GM18502 (cell line): Measurements from ENCODE around the gene GRIK1.
"Not testable (repeated sequence)": the region's sequence is repeated elsewhere in the genome, so short reads cannot be mapped to it uniquely, and the experiment has no call there.

ENCODE experiments used
- ATAC-seq: cut with Tn5 transposase; IDR thresholded peaks from one replicate; pipeline ENCODE4 v1.9.1; 2021; ENCODE audit warnings: mild to moderate bottlenecking; ENCODE audit not compliant: unreplicated experiment, poor library complexity

GRIK1 gene

DNA sequence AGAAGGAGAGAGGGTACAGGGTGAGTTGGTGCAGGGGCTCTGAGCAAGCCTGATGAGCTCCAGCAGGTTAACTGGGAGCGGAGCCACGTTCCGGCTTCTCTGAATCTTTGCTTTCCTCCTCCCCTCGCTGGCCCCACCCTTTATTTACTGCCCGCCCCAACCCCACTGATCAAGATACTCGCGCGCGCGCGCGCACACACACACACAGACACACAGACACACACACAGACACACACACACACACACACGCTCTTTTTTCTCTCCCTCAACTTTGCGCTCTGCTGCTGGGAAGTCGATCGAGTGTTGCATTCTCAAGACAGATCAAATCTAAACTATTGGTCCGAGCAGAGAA lies at the start of gene GRIK1:
Gene GRIK1, minus strand, starts transcription at position 73 of the 352 bp plus-strand sequence.
- no peak for ATAC-seq

DNA sequence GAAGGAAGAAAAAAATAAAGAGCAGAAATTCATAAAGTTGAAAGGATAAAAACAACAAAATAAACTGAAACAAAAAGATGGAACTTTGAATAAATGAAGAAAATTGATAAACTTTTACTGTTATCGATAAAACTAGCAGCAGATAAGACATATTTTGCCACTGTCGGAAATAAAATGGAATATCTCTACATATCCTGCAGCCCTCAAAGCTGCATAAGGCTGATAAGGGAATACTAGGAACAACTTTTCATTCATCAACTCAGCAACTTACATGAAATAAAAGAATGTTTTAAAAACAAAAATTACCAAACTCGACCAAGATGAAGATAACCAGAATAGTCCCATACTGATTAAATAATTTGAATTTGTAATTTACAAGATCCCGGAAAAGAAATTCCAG lies 48.0 kb upstream of the GRIK1 start:
- ATAC-seq: no peak

DNA sequence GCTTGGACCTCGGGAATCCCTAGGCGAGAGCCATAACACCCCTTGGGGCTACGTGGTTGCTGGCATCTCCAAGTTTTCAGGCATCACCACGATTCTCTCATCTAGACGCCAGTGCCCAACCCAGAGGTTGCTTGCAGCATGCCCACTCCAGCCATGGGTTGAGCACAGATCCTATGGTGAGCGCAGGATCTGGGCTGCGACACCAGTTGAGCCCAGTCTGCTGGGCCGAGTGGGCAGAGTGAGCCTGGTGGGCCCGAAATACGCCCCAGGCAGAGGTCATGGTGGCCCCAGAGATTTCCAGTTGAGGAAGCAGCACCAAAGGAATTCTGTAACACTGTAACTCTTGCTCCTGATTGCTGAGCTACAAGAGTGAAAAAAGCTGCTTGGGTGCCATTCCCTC lies 46.1 kb upstream of the GRIK1 start:
- ATAC-seq: no peak

DNA sequence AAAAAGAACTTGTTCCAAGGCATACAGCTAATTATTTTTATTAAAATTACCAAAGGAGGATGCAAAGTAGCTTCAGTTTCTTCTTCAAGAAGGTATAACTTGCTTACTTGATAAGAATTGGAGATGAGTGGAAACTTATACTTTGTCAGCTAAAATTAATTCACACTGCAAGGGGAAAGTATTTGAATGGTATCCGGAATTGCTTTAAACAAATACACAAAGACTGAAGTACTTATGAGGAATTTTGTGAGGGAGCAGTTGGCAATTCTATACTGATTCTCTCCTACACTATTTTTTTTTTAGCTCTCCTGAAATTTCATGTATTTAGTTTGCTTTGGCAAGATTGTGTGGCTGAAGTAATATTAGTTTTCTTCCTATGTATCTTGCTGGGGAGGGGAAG lies 39.2 kb upstream of the GRIK1 start:
- no peak for ATAC-seq

DNA sequence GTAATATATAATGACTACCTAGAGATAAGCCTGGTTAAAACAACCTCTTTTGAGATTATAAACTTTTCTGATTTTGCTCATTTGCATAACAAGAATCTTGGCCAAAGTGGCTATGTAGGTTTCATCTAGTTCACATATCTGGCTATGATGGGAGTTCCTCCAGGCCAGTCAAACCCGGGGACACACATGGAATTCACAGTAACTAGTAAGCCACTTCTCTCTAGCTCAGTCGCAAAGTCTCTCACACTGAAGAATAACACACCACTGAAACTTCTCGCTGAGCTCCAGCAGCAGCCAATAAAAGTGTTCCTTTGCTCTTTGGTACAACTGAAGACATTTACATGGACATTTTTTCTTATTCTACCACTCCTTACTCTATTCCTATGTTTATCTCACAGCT lies 36.0 kb upstream of the GRIK1 start:
- ATAC-seq: no peak

DNA sequence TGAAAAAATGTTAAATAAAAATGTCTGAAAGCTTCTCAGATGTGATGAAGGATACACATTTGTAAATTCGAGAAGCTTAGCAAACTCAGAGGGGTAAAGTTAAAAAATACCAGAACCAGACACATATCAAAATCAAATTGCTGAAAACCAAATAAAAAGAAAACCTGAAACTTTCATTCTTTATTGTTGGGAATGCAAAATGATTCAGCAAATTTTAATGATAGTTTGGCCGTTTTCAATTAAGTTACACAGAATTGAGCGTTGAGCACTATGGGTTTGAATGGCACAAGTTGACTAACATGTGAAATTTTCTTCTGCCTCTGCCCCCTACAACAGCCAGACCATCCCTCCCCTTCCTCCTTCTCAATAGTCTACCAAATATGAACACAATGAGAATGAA lies 33.5 kb upstream of the GRIK1 start:
- ATAC-seq: no peak

DNA sequence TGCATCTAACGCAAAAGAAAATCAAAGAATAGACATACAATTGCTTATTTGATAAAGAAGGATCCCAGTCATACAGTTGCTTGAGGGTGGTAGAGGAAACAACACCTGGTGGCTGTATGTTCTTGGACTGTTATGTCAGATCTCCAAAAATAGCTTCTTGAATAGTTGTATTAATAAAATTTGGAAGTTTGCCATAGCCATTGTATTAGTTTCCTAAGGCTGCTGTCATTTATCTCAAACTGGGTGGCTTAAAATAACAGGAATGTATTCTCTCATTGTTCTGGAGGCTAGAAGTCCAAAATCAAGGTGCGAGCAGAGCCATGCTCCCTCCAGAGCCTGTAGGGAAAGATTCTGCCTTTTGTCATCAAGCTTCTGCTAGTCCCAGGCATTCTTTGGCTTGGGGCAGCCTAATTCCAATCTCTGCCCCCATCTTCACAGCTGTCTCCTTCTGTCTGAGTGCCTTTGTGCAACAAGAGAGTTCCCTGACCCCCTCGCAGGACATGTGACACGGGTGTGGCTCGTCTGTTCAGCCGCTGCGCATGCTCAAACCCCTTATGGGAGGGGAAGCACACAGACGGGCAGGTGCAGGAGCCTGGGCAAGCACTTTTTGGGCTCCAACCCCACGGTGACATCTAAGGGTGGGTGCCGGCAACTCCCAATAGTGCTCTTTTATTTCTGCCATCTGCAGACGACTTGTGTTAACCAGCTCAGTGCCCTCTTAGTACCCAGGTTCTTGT lies 21.7 kb upstream of the GRIK1 start:
- ATAC-seq: no peak

DNA sequence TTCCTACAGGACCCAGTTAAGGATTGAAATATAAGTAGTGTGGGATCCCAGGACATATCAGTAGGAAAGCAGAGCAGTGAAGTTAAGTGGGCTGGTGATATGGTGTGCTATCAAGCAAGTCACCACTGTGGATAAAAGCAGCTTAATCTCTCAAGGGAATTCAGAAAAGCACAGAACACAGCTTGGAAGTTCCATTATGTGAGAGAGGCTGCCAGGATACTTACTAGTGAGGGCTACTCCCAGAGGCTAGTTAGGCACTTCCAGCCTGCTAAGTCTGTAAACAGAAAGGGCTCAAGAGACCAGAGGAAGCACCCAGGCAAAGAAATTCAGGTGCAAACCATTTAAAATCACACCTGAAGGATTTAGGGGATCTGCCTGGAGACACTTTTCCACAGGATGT lies 18.8 kb upstream of the GRIK1 start:
- no peak for ATAC-seq

DNA sequence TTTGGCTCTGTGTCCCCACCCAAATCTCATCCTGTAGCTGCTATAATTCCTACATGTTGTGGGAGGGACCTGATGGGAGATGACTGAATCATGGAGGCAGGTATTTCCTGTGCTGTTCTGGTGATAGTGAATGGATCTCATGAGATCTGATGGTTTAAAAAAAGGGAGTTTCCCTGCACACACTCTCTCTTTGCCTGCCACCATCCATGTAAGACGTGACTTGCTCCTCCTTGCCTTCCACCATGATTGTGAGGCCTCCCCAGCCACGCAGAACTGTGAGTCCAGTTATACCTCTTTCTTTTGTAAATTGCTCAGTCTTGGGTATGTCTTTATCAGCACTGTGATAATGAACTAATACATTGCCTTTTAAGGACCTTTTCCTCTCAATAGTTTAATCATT lies 18.2 kb upstream of the GRIK1 start:
- not testable (repeated sequence) for ATAC-seq

DNA sequence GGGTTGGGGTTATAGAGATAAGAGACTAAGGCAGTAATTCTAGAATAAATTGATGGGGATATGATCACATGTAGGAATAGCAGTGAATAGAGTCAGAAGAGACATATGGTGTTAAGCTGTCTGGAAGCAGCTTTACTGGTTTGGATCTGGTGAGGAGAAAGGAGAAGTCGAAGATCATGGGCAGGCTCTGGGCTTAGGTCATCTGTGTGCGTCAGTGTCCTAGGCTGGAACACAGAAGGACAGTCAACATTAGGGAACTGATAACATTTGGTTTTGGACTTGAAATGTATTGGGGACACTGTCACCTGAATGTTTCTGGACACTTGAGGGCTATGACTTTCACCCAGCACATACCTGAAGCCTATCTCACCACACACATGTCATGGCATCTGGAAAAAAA lies 13.9 kb upstream of the GRIK1 start:
- no peak for ATAC-seq

DNA sequence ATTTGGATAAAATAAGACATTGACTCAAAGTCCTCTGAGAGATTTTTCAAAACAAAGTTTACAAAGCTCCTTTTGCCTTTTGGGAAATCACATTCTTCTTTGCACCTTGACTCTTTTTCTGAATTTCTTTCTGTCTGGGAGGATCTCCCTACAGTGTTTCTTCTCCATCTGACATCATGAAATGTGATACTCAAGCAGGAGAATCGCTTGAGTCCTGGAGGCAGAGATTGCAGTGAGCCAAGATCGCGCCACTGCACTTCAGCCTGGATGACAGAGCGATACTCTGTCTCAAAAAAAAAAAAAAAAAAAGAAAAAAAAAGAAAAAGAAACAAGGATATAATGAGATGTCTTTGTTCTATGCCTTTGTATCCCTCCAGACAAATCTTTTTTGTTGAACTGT lies 13.3 kb upstream of the GRIK1 start:
- no peak for ATAC-seq

DNA sequence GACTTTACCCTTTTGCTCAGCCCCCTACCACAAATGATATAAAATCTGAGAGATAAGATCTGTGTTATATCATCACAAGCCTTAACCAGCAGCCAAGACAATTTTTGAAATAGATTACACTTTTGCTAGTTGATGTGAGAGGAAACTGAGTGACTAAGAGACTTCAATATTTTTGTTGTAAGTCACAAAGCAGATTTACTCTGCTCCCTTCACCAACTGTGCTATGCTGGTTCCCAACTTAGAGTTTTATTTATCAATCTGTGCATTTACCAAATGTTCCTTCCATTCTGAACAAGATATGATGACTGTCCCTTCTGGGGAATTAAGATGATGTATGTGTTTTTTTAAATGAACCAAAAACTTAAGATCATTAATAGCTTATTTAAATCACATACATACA lies 12.1 kb upstream of the GRIK1 start:
- no peak for ATAC-seq

DNA sequence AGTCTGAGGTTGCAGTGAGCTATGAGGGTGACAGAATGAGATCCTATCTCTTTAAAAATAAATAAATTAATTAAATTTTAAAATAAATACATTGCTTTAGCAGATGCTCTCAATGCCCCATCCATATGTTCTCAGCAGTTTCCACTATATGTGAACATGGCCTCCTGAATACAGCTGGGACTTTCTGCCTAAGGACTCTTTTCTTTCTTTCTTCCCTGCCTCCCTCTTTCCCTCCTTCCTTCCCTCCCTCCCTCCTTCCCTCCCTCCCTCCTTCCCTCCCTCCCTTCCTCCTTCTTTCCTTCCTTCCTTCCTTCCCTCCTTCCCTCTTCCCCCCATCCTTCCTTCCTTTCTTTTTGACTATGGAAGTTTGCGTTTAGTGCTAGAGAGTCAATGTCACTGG lies 10.2 kb upstream of the GRIK1 start:
- no peak for ATAC-seq

DNA sequence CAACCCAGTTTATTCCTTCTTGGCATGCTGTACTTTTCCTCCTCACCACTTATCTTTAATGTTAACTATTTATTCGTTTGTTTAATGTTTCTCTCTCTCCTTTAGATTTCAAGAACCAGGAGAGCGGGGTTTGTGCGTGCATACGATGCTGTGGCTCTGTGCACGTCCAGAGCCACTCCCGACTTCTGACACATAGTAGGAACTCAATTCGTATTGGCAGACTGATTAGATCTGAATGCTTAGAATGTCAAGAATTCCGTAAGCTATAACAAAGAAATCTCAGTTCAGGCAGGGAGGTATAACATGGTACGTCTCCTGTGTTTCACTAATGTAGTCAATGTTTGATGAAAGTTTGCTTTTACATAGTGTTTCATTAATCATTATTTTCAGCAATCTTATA lies 7.3 kb upstream of the GRIK1 start:
- no peak for ATAC-seq

DNA sequence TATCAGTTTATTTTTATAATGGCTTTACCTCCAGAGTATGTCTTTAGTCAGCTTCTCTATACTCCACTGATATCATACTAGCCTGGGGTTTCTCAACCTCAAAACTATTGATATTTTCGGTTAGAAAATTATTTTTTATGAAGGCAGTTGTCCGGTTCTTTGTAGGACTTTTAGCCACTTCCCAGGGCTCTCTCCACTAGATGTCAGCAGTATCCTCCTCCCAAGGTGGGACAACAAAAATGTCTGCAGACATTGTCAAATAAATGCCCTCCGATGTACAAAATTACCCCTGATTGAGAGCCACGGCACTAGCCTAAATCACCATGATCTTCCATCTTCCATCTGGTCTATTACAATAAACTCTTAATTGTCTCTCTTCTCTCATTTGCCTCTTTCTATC lies 4.1 kb upstream of the GRIK1 start:
- no peak for ATAC-seq

DNA sequence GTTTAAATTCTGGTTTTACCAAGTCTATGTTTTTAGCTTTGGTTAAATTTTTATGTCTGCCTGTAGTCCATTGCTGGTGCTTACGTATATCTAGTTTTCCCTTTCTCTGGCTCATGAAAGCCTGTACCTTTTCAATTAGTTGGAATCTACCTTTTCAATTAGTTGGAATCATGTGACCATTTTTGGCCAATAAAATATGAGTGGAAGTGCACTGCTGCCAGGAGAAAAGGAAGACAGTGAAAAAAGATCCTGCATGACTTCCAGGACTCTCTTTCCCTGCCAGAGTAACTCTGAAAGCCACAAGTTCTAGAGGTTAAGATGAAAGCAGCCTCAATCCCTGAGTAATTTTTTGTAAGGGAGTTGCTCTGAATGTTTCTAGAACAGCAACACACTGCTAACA lies 2.2 kb upstream of the GRIK1 start:
- no peak for ATAC-seq

DNA sequence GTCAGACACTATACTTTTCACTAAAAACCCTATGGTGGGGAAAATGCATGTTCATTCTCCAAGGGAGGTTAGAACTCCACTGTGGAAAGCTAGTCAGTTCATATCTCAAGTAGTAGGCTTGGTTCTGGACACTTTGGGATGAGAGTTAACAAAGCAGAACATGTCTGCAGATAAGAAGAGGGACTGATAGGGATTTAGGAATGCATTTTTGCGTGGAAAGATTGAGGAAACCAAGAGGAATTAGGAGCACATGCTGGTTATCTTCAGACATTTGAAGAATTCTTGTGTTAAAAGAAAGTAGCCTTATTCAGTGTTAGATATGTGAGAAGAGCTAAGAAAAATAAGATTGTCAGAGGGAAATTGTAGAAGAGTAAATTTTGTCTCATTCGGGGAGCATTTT lies 1.2 kb upstream of the GRIK1 start:
- no peak for ATAC-seq

DNA sequence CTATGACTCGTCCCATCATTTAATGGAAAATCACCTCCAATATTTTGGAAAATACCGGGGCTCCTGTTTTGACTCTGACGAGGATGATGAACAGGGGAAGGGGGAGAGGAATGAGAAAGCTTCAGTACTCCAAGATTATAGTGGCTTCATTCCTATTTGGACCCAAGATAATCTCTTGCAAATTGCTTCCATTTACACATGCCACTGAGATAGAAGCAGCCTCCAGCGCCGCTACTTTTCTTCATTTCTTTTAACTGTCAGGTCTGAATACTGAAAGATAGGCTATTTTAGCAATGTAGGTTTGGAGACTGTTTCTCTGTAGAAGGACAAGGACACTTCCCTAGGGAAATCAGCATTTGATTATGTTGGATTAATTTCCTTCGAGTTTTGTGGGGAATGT lies 565 bp upstream of the GRIK1 start:
- no peak for ATAC-seq

DNA sequence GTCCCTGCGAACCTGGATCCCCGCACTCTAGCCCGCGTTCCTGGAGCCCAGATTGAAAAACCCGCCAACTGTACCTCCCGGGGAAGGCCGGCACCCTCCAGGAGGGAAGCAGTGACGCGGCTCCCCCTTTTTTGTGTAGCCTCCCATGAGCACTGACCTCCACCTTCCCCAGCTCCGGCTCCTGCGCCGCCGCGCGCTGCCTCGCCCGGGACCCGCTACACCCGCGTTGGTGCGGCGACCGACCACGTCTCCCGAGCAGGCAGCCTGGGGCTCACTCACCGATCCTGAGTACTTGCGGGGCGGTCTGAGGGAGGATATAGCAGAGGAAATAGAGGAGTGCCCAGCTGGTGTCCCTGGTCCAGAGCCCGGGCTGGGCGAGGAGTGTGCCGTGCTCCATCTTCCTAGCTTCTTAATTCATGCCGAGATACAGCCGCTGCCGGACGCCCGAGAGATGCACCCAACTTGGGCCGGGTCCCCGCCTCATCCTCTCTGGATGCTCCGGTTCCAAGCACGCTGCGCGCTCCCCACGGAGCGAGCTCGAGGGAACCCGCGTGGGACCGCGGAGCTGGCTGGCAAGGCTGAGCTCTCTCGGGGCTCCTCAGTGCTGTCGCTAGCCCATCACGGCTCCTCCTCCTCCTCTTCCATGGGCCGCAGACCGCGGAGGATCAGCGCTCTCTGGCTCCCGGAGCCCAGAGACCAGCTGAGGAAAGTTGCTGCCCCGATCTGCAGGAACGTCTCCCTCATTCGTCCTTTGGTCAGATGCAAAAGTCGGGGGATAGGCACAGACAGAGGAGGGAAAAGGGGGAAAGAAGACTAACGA lies 482 bp downstream of the GRIK1 start:
- ATAC-seq: no peak

DNA sequence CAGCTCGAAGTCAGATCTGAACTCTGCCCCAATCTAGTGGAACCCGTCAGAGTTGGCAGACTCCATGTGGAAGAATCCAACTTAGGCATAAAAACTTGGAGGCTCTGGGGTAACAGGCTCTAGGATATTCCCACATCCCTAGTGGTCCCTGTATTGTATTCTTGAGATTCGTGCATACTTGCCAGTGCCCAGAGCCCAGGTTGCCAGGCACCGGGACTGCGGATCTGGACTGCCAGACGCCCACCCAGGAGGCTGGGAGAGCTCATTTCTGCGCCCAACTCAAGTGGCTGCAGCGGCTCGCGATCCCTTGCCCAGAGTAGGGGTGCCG lies 1.1 kb downstream of the GRIK1 start:
- ATAC-seq: no peak

DNA sequence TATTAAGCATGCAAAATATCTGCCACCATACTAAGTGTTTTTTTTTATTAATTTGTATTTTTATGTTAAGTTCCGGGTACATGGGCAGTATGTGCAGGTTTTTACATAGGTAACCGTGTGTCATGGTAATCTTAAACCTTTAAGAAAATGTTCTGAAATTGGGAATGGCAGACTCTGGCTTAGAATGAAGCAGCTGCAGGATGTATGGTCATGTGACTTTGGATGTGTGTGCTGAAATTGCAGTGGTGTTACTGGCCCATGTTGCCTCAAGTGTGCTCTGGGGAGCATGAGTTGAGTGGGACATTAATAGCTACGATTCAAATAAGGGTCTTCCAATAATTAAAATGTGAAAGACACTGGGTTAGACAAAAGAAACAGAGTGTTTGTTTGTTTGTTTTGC lies 6.7 kb downstream of the GRIK1 start:
- ATAC-seq: no peak

DNA sequence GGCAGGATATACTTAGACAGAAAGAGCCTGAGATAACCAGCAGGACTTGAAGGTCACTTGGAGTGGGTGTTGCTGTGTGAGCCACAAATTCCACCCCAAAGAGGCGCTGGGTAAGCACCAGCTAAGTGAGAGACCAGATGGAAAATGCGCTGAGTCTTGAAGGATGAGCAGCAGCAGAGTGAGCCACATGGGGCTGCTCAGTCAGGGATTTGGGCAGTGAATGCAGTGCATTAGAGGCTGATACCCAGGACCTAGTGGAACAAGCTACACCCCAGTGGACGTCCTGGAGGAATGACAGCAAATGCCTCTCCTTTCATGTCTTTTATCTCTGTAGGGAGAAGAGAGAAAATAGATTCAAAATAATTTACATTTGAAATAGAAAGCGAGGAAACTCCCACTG lies 11.3 kb downstream of the GRIK1 start:
- ATAC-seq: no peak
